Omental fat pad (tissue), 4 donors: Measurements from ENCODE around the gene FAM83G. TPM values are rescaled to one million over a fixed set of nuclear protein-coding genes. Genes with fewer than 3 reads are reported as not detected.

Experiments used
- ATAC-seq: fragments of 150-250 bp; one replicate; pipeline ENCODE4 v1.9.1; 2016; ENCODE audit warnings: mild to moderate bottlenecking, moderate library complexity; ENCODE audit not compliant: low FRiP score
- DNase-seq: peaks from one replicate; pipeline ENCODE4 v3.0.0-alpha.2; 2019; ENCODE audit warnings: low spot score
- CTCF ChIP-seq, 3 donors: fragments of 450-650 bp; IDR thresholded peaks; one replicate each; pipeline ENCODE4 v1.5.1; 2016 to 2017; ENCODE audit warnings: antibody characterized with exemption in 3 of 3, mild to moderate bottlenecking in 3 of 3, moderate library complexity in 2 of 3
- total RNA-seq, 4 donors: library from RNA; depleted of rRNA; stranded (reverse); fragments of >200 nt; gene quantifications; one replicate each; pipeline ENCODE4 v1.1.0, GENCODE V29; 2016

Gene FAM83G
- total RNA-seq, 4 donors from 2014 or later = 0.95 to 19.9 (median 14.3) TPM

GRCh38 chr17:18978050-18978449 lies 26.5 kb downstream of the FAM83G start:
- no peak for DNase-seq
- ATAC-seq = no peak
- TF ChIP-seq CTCF (IDR thresholded peaks at IDR 0.05) = no peak

GRCh38 chr17:18977646-18978045 lies 26.9 kb downstream of the FAM83G start:
- ATAC-seq = no peak
- TF ChIP-seq CTCF (IDR thresholded peaks at IDR 0.05) = no peak
- no peak for DNase-seq

GRCh38 chr17:18977021-18977420 lies 27.5 kb downstream of the FAM83G start:
- no peak for DNase-seq
- no peak for TF ChIP-seq CTCF (IDR thresholded peaks at IDR 0.05)
- ATAC-seq = no peak

GRCh38 chr17:18976201-18976600 lies 28.4 kb downstream of the FAM83G start:
- DNase-seq = no peak
- ATAC-seq = no peak

GRCh38 chr17:18975597-18975996 lies 29.0 kb downstream of the FAM83G start:
- DNase-seq = no peak
- ATAC-seq = no peak
- no peak for TF ChIP-seq CTCF (IDR thresholded peaks at IDR 0.05)

More at GRCh38 chr17:18976201-18976600, 28.4 kb downstream of the FAM83G start:
- TF ChIP-seq CTCF (IDR thresholded peaks at IDR 0.05) = no peak

GRCh38 chr17:18974407-18975149 lies 30.0 kb downstream of the FAM83G start:
- ATAC-seq = no peak

More at GRCh38 chr17:18974407-18975149, 30.0 kb downstream of the FAM83G start:
- no peak for DNase-seq
- TF ChIP-seq CTCF (IDR thresholded peaks at IDR 0.05) = no peak
